Prostate gland (tissue), 2 donors: ENCODE measurements around the gene ELOVL4.

ENCODE experiments used
- POLR2A ChIP-seq: fragments of 450-650 bp; IDR thresholded peaks from one replicate; pipeline ENCODE4 v1.6.1; 2016; ENCODE audit warnings: antibody characterized with exemption, mild to moderate bottlenecking
- POLR2AphosphoS5 ChIP-seq: sonication (generic); formaldehyde crosslinking; IDR thresholded peaks from one replicate; pipeline ENCODE4 v1.6.1; 2017; ENCODE audit warnings: antibody characterized with exemption
- TF ChIP-seq, protein P1 (sequence below), 4 experiments: fragments of 200-600 bp in 2 of 4; fragments of 450-650 bp in 2 of 4; sonication (generic) in 2 of 4; IDR thresholded peaks; 1 replicate in 3 of 4; 2 replicates in 1 of 4; pipeline ENCODE4 v1.5.1; 2016 to 2019; ENCODE audit warnings: antibody characterized with exemption in 4 of 4, mild to moderate bottlenecking in 2 of 4, moderate library complexity in 2 of 4

DNA sequence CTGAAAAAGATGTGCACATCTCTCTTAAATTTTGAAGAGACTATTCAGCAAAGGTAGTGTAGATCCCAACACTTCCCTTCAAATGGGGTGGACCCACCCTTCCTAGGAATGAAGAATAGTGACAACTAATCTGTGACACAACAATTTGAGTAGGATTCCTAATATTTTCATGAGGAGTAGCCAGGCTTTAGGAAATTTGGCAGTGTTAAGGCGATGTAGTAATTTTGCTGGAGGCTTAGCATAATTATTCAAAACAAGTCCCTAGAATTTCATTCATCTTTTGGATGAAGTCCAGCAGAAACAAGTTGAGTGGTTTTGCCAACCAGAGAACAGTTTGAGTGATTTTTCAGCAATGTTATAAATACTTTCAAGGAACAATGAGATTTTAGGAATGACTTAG, 52.4 kb downstream of the ELOVL4 start:
- TF ChIP-seq POLR2A (no peak), POLR2AphosphoS5 (no peak)
- TF ChIP-seq, protein P1, sequence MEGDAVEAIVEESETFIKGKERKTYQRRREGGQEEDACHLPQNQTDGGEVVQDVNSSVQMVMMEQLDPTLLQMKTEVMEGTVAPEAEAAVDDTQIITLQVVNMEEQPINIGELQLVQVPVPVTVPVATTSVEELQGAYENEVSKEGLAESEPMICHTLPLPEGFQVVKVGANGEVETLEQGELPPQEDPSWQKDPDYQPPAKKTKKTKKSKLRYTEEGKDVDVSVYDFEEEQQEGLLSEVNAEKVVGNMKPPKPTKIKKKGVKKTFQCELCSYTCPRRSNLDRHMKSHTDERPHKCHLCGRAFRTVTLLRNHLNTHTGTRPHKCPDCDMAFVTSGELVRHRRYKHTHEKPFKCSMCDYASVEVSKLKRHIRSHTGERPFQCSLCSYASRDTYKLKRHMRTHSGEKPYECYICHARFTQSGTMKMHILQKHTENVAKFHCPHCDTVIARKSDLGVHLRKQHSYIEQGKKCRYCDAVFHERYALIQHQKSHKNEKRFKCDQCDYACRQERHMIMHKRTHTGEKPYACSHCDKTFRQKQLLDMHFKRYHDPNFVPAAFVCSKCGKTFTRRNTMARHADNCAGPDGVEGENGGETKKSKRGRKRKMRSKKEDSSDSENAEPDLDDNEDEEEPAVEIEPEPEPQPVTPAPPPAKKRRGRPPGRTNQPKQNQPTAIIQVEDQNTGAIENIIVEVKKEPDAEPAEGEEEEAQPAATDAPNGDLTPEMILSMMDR (IDR thresholded peaks at IDR 0.05): no peak
